ENCODE measurements around the gene P2RY14. TPM values are rescaled to one million over a fixed set of nuclear protein-coding genes. Genes with fewer than 3 reads are reported as not detected.

Gene P2RY14
- total and polyA plus RNA-seq, 2 donors (not counting 3 experiments of a cell fraction or from before 2014, with no cell fraction given): not detected

- ChIA-PET POLR2A (interaction anchor here (0.9 kb wide), 1 partner anchor 462 kb away, joined by 3 read pairs; the partner anchor contains the start of gene SIAH2), CTCF (interaction anchor here (0.7 to 6.7 kb wide), 8 partner anchors 10 to 613 kb away, joined by 3 to 75 read pairs (median 6); partner anchors contain the start of gene P2RY14)
- no peak overlapping the region for H3K27ac ChIP-seq (ENCODE audit: insufficient read depth, low read depth, low read length)
- FAIRE-seq: no peak
- H3K36me3 ChIP-seq (ENCODE audit: control insufficient read depth in 2 of 2, extremely low read depth in 1 of 2, insufficient read depth in 2 of 2, low read length in 2 of 2): no peaks in the 10 kb centered on the region
- TF ChIP-seq POLR2AphosphoS5 (IDR thresholded peaks at IDR 0.05; ENCODE audit: insufficient read depth, low read depth, low read length): no peak
- no peak for TF ChIP-seq MYC (IDR thresholded peaks at IDR 0.05; ENCODE audit: low read depth, low read length)
- no peak for TF ChIP-seq POLR2A (IDR thresholded peaks at IDR 0.05; ENCODE audit: low read depth, low read length)
- TF ChIP-seq FOS (IDR thresholded peaks at IDR 0.05; ENCODE audit: borderline replicate concordance, insufficient read depth, low read length): no peak
- TF ChIP-seq GATA2 (IDR thresholded peaks at IDR 0.05; ENCODE audit: insufficient read depth, insufficient read length, low read depth, low read length): no peak
- H3K9me1 ChIP-seq (replicated peaks; ENCODE audit: control insufficient read depth, extremely low read depth, insufficient read depth, low read length): no peaks in the 10 kb centered on the region
- no peak overlapping the region for H3K4me2 ChIP-seq (ENCODE audit: insufficient read depth, low read length)
- no peak overlapping the region for H3K9ac ChIP-seq (replicated peaks; ENCODE audit: extremely low read depth, insufficient read depth, low read length)
- dilution Hi-C loops (cut with MboI; ENCODE audit: extremely low pct_ligation_motif_present, low sequenced_read_pairs): no loop called here
- intact Hi-C loops (cut with micrococcal nuclease): loop anchor here (5.0 kb wide), 1 partner anchor 212 kb away; no protein-coding TSS in a partner anchor
- no TSS peak for BruUV-seq (replicated peaks)
- H3K4me1 ChIP-seq (ENCODE audit: control insufficient read depth, extremely low read depth, insufficient read depth, low read length): peaks cover 11% of the 10 kb centered on the region
- no peak for DNase-seq (ENCODE audit: low read depth, low spot score)
- no peaks in the 10 kb centered on the region for H3K27me3 ChIP-seq (ENCODE audit: control insufficient read depth in 2 of 2, insufficient read depth in 2 of 2, low read length in 2 of 2)
- no peaks in the 10 kb centered on the region for H3K9me3 ChIP-seq (replicated peaks; ENCODE audit: control insufficient read depth, insufficient read depth, low read length)
- no peak overlapping the region for H3K4me3 ChIP-seq (replicated peaks in 1 of 3; ENCODE audit: insufficient read depth in 1 of 3, low read depth in 1 of 3, low read length in 3 of 3)
- H3K79me2 ChIP-seq (ENCODE audit: control insufficient read depth, insufficient read depth, low read length): no peaks in the 10 kb centered on the region
- H2AFZ ChIP-seq (ENCODE audit: low read depth, low read length): no peak overlapping the region
- no peaks in the 10 kb centered on the region for H4K20me1 ChIP-seq (replicated peaks; ENCODE audit: control insufficient read depth, extremely low read depth, insufficient read depth, low read length)
These were observed 53.0 kb downstream of the P2RY14 start for GRCh38 chr3:151225040-151225975.

DNA sequence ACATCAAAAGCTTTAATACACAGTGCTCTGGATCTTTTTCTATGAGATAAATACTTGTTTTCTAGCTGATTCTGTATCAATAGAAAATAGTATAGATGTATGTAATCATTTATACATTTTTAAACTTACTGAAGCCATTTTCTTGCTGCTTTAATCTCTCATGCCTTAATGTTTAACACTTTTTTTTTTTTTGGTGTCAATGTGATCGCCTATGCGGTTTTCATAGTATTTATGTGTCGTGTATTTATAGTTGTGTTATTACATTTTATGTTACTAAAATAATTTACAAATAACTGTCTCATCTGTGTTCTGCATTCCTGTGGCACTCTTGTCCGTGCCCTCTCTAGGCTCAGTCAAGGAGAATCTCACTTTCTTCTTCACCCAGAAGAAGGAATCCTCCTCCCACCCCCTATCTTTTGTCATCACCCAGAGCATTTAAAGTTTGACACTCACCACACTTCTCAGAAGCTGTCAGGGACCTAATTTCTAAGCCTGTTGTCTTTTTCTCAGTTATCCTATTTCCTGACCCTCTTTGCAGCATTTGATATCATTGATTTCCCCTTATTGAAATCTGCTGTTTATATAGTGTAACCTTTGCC lies 54.0 kb downstream of the P2RY14 start:
- ChIA-PET CTCF (interaction anchor here (0.7 to 6.7 kb wide), 4 partner anchors 11 to 56 kb away, joined by 5 to 75 read pairs (median 6); partner anchors contain the start of gene P2RY14), POLR2A (no interaction called here)
- no peak for DNase-seq (ENCODE audit: low read depth, low spot score)
- Histone ChIP-seq H4K20me1 (replicated peaks; ENCODE audit: control insufficient read depth, extremely low read depth, insufficient read depth, low read length) (no peaks in the 10 kb centered on the region), H3K9me3 (replicated peaks; ENCODE audit: control insufficient read depth, insufficient read depth, low read length) (no peaks in the 10 kb centered on the region), H3K4me1 (ENCODE audit: control insufficient read depth, extremely low read depth, insufficient read depth, low read length) (peaks cover 11% of the 10 kb centered on the region), H3K4me2 (ENCODE audit: insufficient read depth, low read length) (no peak overlapping the region), H3K79me2 (ENCODE audit: control insufficient read depth, insufficient read depth, low read length) (no peaks in the 10 kb centered on the region), H3K27me3 (ENCODE audit: control insufficient read depth in 2 of 2, insufficient read depth in 2 of 2, low read length in 2 of 2) (no peaks in the 10 kb centered on the region), H3K9me1 (replicated peaks; ENCODE audit: control insufficient read depth, extremely low read depth, insufficient read depth, low read length) (no peaks in the 10 kb centered on the region), H3K9ac (replicated peaks; ENCODE audit: extremely low read depth, insufficient read depth, low read length) (no peak overlapping the region), H2AFZ (ENCODE audit: low read depth, low read length) (no peak overlapping the region), H3K4me3 (replicated peaks in 1 of 3; ENCODE audit: insufficient read depth in 1 of 3, low read depth in 1 of 3, low read length in 3 of 3) (no peak overlapping the region), H3K27ac (ENCODE audit: insufficient read depth, low read depth, low read length) (no peak overlapping the region), H3K36me3 (ENCODE audit: control insufficient read depth in 2 of 2, extremely low read depth in 1 of 2, insufficient read depth in 2 of 2, low read length in 2 of 2) (no peaks in the 10 kb centered on the region)
- TF ChIP-seq EZH2 (IDR thresholded peaks at IDR 0.05; ENCODE audit: borderline replicate concordance, low read depth, low read length, severe bottlenecking) (no peak), GATA2 (IDR thresholded peaks at IDR 0.05; ENCODE audit: insufficient read depth, insufficient read length, low read depth, low read length) (no peak), POLR2A (IDR thresholded peaks at IDR 0.05; ENCODE audit: low read depth, low read length) (no peak), FOS (IDR thresholded peaks at IDR 0.05; ENCODE audit: borderline replicate concordance, insufficient read depth, low read length) (no peak), MAX (IDR thresholded peaks at IDR 0.05; ENCODE audit: insufficient read depth, insufficient read length) (no peak), POLR2AphosphoS5 (IDR thresholded peaks at IDR 0.05; ENCODE audit: insufficient read depth, low read depth, low read length) (no peak), JUN (IDR thresholded peaks at IDR 0.05; ENCODE audit: borderline replicate concordance, insufficient read depth, insufficient read length, low read depth) (no peak), MYC (IDR thresholded peaks at IDR 0.05; ENCODE audit: low read depth, low read length) (no peak)
- TF ChIP-seq, protein P1, sequence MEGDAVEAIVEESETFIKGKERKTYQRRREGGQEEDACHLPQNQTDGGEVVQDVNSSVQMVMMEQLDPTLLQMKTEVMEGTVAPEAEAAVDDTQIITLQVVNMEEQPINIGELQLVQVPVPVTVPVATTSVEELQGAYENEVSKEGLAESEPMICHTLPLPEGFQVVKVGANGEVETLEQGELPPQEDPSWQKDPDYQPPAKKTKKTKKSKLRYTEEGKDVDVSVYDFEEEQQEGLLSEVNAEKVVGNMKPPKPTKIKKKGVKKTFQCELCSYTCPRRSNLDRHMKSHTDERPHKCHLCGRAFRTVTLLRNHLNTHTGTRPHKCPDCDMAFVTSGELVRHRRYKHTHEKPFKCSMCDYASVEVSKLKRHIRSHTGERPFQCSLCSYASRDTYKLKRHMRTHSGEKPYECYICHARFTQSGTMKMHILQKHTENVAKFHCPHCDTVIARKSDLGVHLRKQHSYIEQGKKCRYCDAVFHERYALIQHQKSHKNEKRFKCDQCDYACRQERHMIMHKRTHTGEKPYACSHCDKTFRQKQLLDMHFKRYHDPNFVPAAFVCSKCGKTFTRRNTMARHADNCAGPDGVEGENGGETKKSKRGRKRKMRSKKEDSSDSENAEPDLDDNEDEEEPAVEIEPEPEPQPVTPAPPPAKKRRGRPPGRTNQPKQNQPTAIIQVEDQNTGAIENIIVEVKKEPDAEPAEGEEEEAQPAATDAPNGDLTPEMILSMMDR (IDR thresholded peaks at IDR 0.05; ENCODE audit: extremely low read depth in 1 of 2, insufficient read depth in 1 of 2, low read depth in 1 of 2, low read length in 2 of 2): no peak
- intact Hi-C loops (cut with micrococcal nuclease) (no loop called here), dilution Hi-C loops (cut with MboI; ENCODE audit: extremely low pct_ligation_motif_present, low sequenced_read_pairs) (no loop called here)
- BruUV-seq (replicated peaks): no TSS peak
- FAIRE-seq: no peak

Measured in endothelial cell of umbilical vein (primary cell).